GM06990 (cell line): ENCODE results near the gene NMD3.

Experiments
- DNase-seq: peaks from one replicate; pipeline ENCODE4 v3.0.0-alpha.2; 2011; ENCODE audit not compliant: insufficient read length; ENCODE audit errors: extremely low read depth
- H3K27me3 ChIP-seq: replicated peaks from 2 replicates; pipeline ENCODE4 v1.6.0; 2011; ENCODE audit warnings: low read length; ENCODE audit not compliant: control insufficient read depth, insufficient read depth
- H3K36me3 ChIP-seq: 2 replicates; pipeline ENCODE4 v1.5.1; 2011; ENCODE audit warnings: low read length; ENCODE audit not compliant: control insufficient read depth, insufficient read depth
- H3K4me3 ChIP-seq: replicated peaks from 2 replicates; pipeline ENCODE4 v1.5.1; 2011; ENCODE audit warnings: low read depth, mild to moderate bottlenecking, control low read depth, low read length
- TF ChIP-seq, protein P1 (sequence below): IDR thresholded peaks from 2 replicates; pipeline ENCODE4 v1.5.1; 2011; ENCODE audit warnings: low read length, control low read depth, mild to moderate bottlenecking, inconsistent platforms; ENCODE audit not compliant: insufficient read depth, poor library complexity, severe bottlenecking

NMD3 gene

GRCh38 chr3:161222662-161223061, 1.6 kb downstream of the NMD3 start:
- no peak for DNase-seq
- Histone ChIP-seq H3K4me3 (peak overlapping the region; percentile 98), H3K36me3 (no peaks in the 10 kb centered on the region; the same call in 1 of the 2 replicates), H3K27me3 (no peaks in the 10 kb centered on the region)
- TF ChIP-seq, protein P1, sequence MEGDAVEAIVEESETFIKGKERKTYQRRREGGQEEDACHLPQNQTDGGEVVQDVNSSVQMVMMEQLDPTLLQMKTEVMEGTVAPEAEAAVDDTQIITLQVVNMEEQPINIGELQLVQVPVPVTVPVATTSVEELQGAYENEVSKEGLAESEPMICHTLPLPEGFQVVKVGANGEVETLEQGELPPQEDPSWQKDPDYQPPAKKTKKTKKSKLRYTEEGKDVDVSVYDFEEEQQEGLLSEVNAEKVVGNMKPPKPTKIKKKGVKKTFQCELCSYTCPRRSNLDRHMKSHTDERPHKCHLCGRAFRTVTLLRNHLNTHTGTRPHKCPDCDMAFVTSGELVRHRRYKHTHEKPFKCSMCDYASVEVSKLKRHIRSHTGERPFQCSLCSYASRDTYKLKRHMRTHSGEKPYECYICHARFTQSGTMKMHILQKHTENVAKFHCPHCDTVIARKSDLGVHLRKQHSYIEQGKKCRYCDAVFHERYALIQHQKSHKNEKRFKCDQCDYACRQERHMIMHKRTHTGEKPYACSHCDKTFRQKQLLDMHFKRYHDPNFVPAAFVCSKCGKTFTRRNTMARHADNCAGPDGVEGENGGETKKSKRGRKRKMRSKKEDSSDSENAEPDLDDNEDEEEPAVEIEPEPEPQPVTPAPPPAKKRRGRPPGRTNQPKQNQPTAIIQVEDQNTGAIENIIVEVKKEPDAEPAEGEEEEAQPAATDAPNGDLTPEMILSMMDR, result no peak

GRCh38 chr3:161224786-161225185, 3.7 kb downstream of the NMD3 start:
- Histone ChIP-seq H3K4me3 (no peak overlapping the region), H3K27me3 (no peaks in the 10 kb centered on the region), H3K36me3 (no peaks in the 10 kb centered on the region; the same call in none of the 2 replicates)
- no peak for DNase-seq
- TF ChIP-seq, protein P1, result no peak

DNA sequence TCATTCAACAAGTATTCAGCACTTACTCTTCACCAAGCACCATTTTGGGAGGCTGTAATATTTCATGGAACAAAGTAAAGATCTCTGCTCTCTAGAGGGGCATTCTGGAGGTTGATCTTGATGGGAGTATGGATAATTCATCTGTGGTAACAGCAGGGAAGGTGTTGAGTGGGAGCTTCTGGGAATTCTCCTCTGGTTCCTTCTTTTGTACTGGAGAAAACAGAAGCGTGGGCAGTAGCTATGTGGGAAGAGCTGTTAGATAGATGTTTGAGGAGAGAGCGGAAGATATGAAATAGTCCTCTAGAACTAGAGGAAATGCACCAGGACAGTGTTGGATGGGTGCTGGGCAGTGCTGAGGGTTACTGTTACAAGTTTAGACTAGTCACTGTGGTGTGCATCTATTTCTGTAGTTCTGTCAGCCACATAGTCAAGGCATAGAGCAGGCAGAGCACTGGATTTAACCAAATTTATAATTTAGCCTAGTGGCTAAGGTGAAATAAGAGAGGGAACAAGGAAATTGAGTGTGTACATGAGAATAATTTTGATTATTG, 9.6 kb downstream of the NMD3 start:
- DNase-seq, result no peak
- H3K36me3 ChIP-seq, result peaks cover 2% of the 10 kb centered on the region
- no peaks in the 10 kb centered on the region for H3K27me3 ChIP-seq
- TF ChIP-seq, protein P1, result no peak
- no peak overlapping the region for H3K4me3 ChIP-seq

DNA sequence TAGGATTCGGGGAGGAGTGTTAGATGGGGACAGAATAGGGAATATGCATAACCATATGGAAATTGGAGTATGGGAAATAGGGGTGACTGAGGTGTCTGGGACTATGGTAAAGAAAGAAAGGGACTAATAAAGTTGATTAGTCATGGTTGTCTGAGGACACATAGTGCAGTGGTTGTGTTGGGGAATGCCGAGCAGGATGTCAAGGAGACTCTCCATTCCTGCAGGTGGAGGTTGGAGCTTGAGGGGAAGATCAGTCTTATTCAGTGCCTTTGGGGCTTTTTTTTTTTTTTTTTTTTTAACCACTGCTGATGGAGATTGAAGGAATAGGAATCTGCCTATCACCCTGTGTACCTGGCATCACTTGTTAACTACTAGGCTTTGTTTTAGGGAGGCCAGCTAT, 10.8 kb downstream of the NMD3 start:
- DNase-seq, result no peak
- Histone ChIP-seq H3K36me3 (peaks cover 2% of the 10 kb centered on the region), H3K27me3 (no peaks in the 10 kb centered on the region), H3K4me3 (no peak overlapping the region)
- TF ChIP-seq, protein P1, result no peak

DNA sequence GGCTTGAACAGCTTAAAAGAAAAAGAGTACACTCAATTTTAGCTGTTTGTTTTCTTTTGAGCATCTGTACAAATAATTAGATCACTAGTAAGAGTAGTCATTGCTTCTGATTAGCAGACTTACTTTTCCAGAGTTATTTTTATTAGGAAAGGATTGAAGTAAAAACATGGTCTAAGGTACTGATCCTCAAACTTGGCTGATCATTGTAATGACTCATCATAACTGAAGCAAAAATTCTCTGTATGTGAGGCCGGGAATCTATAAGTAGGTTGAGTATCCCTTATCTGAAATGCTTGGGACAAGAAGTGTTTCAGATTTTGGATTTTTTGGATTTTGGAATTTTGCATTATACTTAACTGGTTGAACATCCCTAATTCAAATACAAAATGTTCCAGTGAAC, 12.4 kb downstream of the NMD3 start:
- peaks cover 3% of the 10 kb centered on the region for H3K36me3 ChIP-seq
- H3K4me3 ChIP-seq, result no peak overlapping the region

GRCh38 chr3:161236240-161236639, 15.1 kb downstream of the NMD3 start:
- no peaks in the 10 kb centered on the region for H3K27me3 ChIP-seq
- TF ChIP-seq, protein P1, result no peak
- DNase-seq, result no peak
- peaks cover 3% of the 10 kb centered on the region for H3K36me3 ChIP-seq
- no peak overlapping the region for H3K4me3 ChIP-seq

More for the DNA sequence above, 12.4 kb downstream of the NMD3 start:
- no peaks in the 10 kb centered on the region for H3K27me3 ChIP-seq
- DNase-seq, result no peak
- TF ChIP-seq, protein P1, result no peak
